ENCODE results near the gene FN3K. TPM values are rescaled to one million over a fixed set of nuclear protein-coding genes. Genes with fewer than 3 reads are reported as not detected.

FN3K gene
- total RNA-seq, 1 donor, result 2.9 TPM

DNA sequence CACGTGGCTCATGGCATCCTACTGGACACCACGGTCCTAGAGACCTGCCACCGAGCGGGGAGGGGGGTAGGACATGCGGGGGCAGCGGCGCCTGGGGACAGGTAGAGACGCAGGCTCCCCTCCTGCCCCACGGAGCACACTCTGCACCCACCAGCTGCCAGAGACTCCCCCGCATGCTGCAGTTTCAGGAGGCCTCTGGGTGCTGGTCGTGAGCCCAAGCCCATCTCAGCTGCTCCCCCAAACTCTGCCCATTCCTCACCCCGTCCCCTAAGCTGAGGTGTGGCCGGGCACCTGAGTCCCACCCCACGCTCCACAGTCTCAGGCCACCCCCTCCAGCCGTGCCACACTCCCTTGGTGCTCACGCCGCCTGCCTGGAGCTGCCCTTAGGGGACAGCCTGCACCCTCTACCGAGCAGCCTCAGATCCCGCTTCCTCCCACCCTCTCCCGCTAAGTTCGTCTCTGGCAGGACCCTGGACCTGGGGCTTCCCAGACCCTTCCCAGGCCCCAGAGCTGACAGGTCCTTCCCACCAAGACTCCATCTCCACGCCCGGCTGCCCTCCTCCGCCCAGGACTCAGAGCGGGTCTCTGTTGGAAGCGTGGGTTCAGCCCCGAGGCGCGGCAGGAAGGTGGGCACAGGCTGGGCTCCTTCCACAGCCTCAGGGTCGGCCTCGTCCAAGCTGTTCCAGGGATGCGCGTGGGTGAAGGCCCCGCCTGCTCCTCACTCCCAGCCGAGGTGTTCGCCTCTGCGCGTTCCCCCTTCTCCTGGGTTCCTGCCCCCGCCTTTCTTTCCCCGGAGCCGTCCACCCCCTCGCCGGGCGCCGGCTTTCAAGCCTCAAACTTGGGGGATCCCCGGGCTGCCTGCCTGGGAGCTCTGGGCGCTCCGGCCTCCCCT is 38.3 kb upstream of the FN3K start:
- Histone ChIP-seq H2AFZ (ENCODE audit: low read length) (peak overlapping the region; percentile 35), H3K4me2 (ENCODE audit: insufficient read depth, low read length) (peak overlapping the region; percentile 84), H3K27ac (ENCODE audit: low read depth, low read length) (no peak overlapping the region), H3K79me2 (ENCODE audit: insufficient read depth, low read length) (peaks cover 2% of the 10 kb centered on the region), H4K20me1 (ENCODE audit: insufficient read depth, low read length) (peaks cover 14% of the 10 kb centered on the region), H3K9me3 (ENCODE audit: low read depth, low read length) (no peaks in the 10 kb centered on the region), H3K4me3 (ENCODE audit: insufficient read depth, low read length) (peak overlapping the region; percentile 75), H3K27me3 (ENCODE audit: insufficient read depth, low read length) (no peaks in the 10 kb centered on the region), H3K4me1 (ENCODE audit: insufficient read depth, low read length) (peaks cover 11% of the 10 kb centered on the region), H3K36me3 (ENCODE audit: insufficient read depth, low read length) (no peaks in the 10 kb centered on the region)
- DNase-seq (ENCODE audit: insufficient read length, low spot score, missing footprints), result peak; percentile 91
- TF ChIP-seq CTCF (IDR thresholded peaks at IDR 0.05; ENCODE audit: extremely low read depth, low read depth, low read length), result no peak

DNA sequence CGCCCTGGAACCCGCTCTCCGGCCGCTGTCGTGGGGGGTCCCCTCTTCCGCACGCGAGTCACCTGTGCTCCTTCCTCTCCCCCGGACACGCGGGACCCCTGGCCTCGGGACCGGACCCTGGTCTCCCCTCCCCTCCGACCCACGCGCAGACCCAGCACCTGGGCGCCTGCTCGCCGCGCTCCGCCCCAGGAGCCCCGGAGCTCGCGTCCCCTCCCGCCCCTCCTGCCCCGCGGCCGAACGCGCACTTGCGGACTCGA is 37.7 kb upstream of the FN3K start:
- Histone ChIP-seq H3K4me1 (ENCODE audit: insufficient read depth, low read length) (peaks cover 11% of the 10 kb centered on the region), H3K4me3 (ENCODE audit: insufficient read depth, low read length) (peak overlapping the region; percentile 75), H2AFZ (ENCODE audit: low read length) (no peak overlapping the region), H3K4me2 (ENCODE audit: insufficient read depth, low read length) (peak overlapping the region; percentile 84), H3K79me2 (ENCODE audit: insufficient read depth, low read length) (peaks cover 2% of the 10 kb centered on the region), H3K9me3 (ENCODE audit: low read depth, low read length) (no peaks in the 10 kb centered on the region), H3K27ac (ENCODE audit: low read depth, low read length) (no peak overlapping the region), H3K36me3 (ENCODE audit: insufficient read depth, low read length) (no peaks in the 10 kb centered on the region), H4K20me1 (ENCODE audit: insufficient read depth, low read length) (peaks cover 14% of the 10 kb centered on the region), H3K27me3 (ENCODE audit: insufficient read depth, low read length) (no peaks in the 10 kb centered on the region)
- no peak for TF ChIP-seq CTCF (IDR thresholded peaks at IDR 0.05; ENCODE audit: extremely low read depth, low read depth, low read length)
- DNase-seq (ENCODE audit: insufficient read length, low spot score, missing footprints), result no peak

DNA sequence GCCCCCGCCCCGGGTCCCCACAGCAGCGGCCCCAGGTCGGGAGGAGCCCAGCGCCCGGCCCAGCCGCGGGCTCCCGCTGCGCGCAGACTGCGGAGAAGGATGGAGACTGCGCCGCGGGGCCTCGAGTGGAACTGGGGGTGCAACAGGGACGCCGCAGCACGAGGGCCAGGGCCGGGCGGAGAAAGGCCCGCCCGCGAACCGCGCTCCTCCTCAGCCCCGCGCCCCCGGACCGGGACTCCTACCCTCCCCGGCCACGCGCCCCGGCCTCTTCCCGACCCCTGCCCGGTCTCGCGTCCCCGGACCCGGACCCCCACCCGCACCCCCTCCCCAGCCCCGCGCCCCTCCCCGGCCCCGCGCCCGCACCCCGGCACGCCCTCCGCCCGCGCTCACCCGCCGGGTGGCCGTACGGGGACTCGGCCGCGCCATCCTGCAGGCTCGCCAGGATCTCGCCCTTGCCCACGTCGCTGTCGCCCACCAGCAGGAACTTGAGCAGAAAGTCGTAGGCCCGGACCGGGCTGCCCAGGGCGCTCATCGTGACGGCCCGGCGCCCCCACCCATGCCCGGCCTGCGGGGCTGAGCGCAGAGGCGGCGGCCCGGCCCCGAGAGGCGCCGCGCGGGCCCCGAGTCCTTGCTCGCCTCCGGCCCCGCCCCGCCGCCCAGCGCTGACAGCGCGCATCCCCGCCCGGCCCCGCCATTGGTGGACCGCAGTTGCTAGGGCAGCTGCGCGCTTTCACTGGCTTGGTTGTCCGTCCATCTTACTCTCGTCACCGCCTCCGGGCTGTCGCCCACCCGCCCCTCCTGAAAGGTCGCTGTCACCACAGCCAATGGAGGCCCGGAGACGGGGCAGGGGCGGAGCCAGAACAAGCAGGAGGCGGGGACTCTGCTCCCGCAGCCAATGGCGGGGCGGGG is 37.1 kb upstream of the FN3K start, which contains the start of gene RAB40B:
RAB40B (minus strand) TSS at position 634 of the 909 bp plus-strand sequence; CDS start at position 532, 102 bp downstream.
- no peak for TF ChIP-seq CTCF (IDR thresholded peaks at IDR 0.05; ENCODE audit: extremely low read depth, low read depth, low read length)
- peaks cover 11% of the 10 kb centered on the region for H3K4me1 ChIP-seq (ENCODE audit: insufficient read depth, low read length)
- no peaks in the 10 kb centered on the region for H3K9me3 ChIP-seq (ENCODE audit: low read depth, low read length)
- H2AFZ ChIP-seq (ENCODE audit: low read length), result peak within 1 kb of the TSS; percentile 84
- peaks cover 2% of the 10 kb centered on the region for H3K79me2 ChIP-seq (ENCODE audit: insufficient read depth, low read length)
- H3K27me3 ChIP-seq (ENCODE audit: insufficient read depth, low read length), result no peaks in the 10 kb centered on the region
- H3K4me2 ChIP-seq (ENCODE audit: insufficient read depth, low read length), result peak within 1 kb of the TSS; percentile 91
- H3K27ac ChIP-seq (ENCODE audit: low read depth, low read length), result no peak within 1 kb of the TSS
- H4K20me1 ChIP-seq (ENCODE audit: insufficient read depth, low read length), result peaks cover 13% of the 10 kb centered on the region
- H3K36me3 ChIP-seq (ENCODE audit: insufficient read depth, low read length), result no peaks in the 10 kb centered on the region
- DNase-seq (ENCODE audit: insufficient read length, low spot score, missing footprints), result peak; percentile 100
- H3K4me3 ChIP-seq (ENCODE audit: insufficient read depth, low read length), result peak within 1 kb of the TSS; percentile 75

Measured in osteoblast (primary cell).